SK-N-SH treated with all-trans-retinoic acid at 6 μM for 48 hours (cell line): ENCODE data around the gene CFAP57.
A peak's percentile ranks its signal among the peaks of the same experiment; 100 is the strongest.

Experiments used
- ATAC-seq: fragments of 200-7000 bp; cut with Tn5 transposase; 3 replicates; pipeline ENCODE4 v1.9.1; 2020; ENCODE audit warnings: mild to moderate bottlenecking, moderate library complexity
- ARNTL ChIP-seq: fragments of 450-650 bp; formaldehyde crosslinking; IDR thresholded peaks from 2 replicates; pipeline ENCODE4 v1.5.0; 2020; ENCODE audit warnings: low read depth, mild to moderate bottlenecking, moderate library complexity, borderline replicate concordance
- BACH2 ChIP-seq: fragments of 250-450 bp; sonication (Bioruptor Pico); IDR thresholded peaks from 2 replicates; pipeline ENCODE4 v1.9.0; 2021; ENCODE audit warnings: mild to moderate bottlenecking, borderline replicate concordance
- CREB5 ChIP-seq: fragments of 250-450 bp; sonication (Bioruptor Pico); IDR thresholded peaks from 2 replicates; pipeline ENCODE4 v1.5.1; 2020; ENCODE audit warnings: low read depth, mild to moderate bottlenecking, moderate library complexity
- CSDC2 ChIP-seq: fragments of 250-450 bp; sonication (Bioruptor Pico); IDR thresholded peaks from 2 replicates; pipeline ENCODE4 v1.5.0; 2020; ENCODE audit warnings: mild to moderate bottlenecking, moderate library complexity
- ESRRG ChIP-seq: fragments of 250-450 bp; sonication (Bioruptor Pico); IDR thresholded peaks from 2 replicates; pipeline ENCODE4 v1.6.1; 2021; ENCODE audit warnings: mild to moderate bottlenecking
- GLIS3 ChIP-seq: fragments of 250-450 bp; sonication (Bioruptor Pico); IDR thresholded peaks from 2 replicates; pipeline ENCODE4 v1.5.0; 2020; ENCODE audit warnings: mild to moderate bottlenecking, moderate library complexity
- OSR1 ChIP-seq: fragments of 250-450 bp; sonication (Bioruptor Pico); IDR thresholded peaks from 2 replicates; pipeline ENCODE4 v1.8.0; 2022; ENCODE audit warnings: moderate library complexity, mild to moderate bottlenecking, inconsistent platforms
- PATZ1 ChIP-seq: fragments of 250-450 bp; sonication (Bioruptor Pico); IDR thresholded peaks from 2 replicates; pipeline ENCODE4 v1.8.0; 2020; ENCODE audit warnings: mild to moderate bottlenecking, moderate library complexity, borderline replicate concordance
- POU6F1 ChIP-seq: fragments of 250-450 bp; sonication (Bioruptor Pico); IDR thresholded peaks from 2 replicates; pipeline ENCODE4 v1.8.0; 2021; ENCODE audit warnings: low read depth, mild to moderate bottlenecking, moderate library complexity, borderline replicate concordance
- RARB ChIP-seq: fragments of 250-450 bp; sonication (Bioruptor Pico); IDR thresholded peaks from 2 replicates; pipeline ENCODE4 v1.8.0; 2021; ENCODE audit warnings: mild to moderate bottlenecking, moderate library complexity
- SNAI2 ChIP-seq: fragments of 250-450 bp; sonication (Bioruptor Pico); IDR thresholded peaks from 2 replicates; pipeline ENCODE4 v1.5.0; 2020; ENCODE audit warnings: mild to moderate bottlenecking, moderate library complexity
- TCF4 ChIP-seq: fragments of 250-450 bp; sonication (Bioruptor Pico); IDR thresholded peaks from 2 replicates; pipeline ENCODE4 v1.8.0; 2021; ENCODE audit warnings: mild to moderate bottlenecking, moderate library complexity, borderline replicate concordance
- TOX ChIP-seq: fragments of 250-450 bp; sonication (Bioruptor Pico); IDR thresholded peaks from 2 replicates; pipeline ENCODE4 v1.8.0; 2021; ENCODE audit warnings: mild to moderate bottlenecking, moderate library complexity, borderline replicate concordance
- TSHZ2 ChIP-seq: fragments of 250-450 bp; sonication (Bioruptor Pico); IDR thresholded peaks from 2 replicates; pipeline ENCODE4 v1.5.0; 2020; ENCODE audit warnings: mild to moderate bottlenecking, moderate library complexity
- ZC3H10 ChIP-seq: fragments of 250-450 bp; sonication (Bioruptor Pico); IDR thresholded peaks from 2 replicates; pipeline ENCODE4 v1.5.1; 2021; ENCODE audit warnings: mild to moderate bottlenecking, moderate library complexity
- ZFP3 ChIP-seq: fragments of 250-450 bp; sonication (Bioruptor Pico); IDR thresholded peaks from 2 replicates; pipeline ENCODE4 v1.5.0; 2020; ENCODE audit warnings: mild to moderate bottlenecking, moderate library complexity
- ZFP30 ChIP-seq: fragments of 450-650 bp; formaldehyde crosslinking; IDR thresholded peaks from 2 replicates; pipeline ENCODE4 v1.5.0; 2022; ENCODE audit warnings: mild to moderate bottlenecking, moderate library complexity
- ZNF70 ChIP-seq: fragments of 450-650 bp; formaldehyde crosslinking; IDR thresholded peaks from 2 replicates; pipeline ENCODE4 v1.5.0; 2020; ENCODE audit warnings: mild to moderate bottlenecking, moderate library complexity
- ZNF8 ChIP-seq: fragments of 450-650 bp; formaldehyde crosslinking; IDR thresholded peaks from 2 replicates; pipeline ENCODE4 v1.5.0; 2020; ENCODE audit warnings: mild to moderate bottlenecking, moderate library complexity

The CFAP57 gene

GRCh38 chr1:43171876-43172526 lies at the start of gene CFAP57, which contains the start of gene EBNA1BP2:
Gene CFAP57 (plus strand): TSS chr1:43172330. CDS start chr1:43172754, 424 bp downstream.
Gene EBNA1BP2 (minus strand): TSS chr1:43172290. CDS start chr1:43172118, 172 bp downstream.
- TF ChIP-seq ZNF70 (no peak), ARNTL (CRISPR knock-in tag) (no peak), ZFP30 (no peak), CREB5 (CRISPR knock-in tag) (no peak), ZC3H10 (CRISPR knock-in tag) (no peak), SNAI2 (CRISPR knock-in tag) (no peak)
- peak; percentile 96 for ATAC-seq

- TF ChIP-seq TCF4 (CRISPR knock-in tag) (no peak), OSR1 (no peak)
- TF ChIP-seq, all 23 proteins: peak for 0
- no peak for ATAC-seq
These were observed 49.1 kb upstream of the CFAP57 start for GRCh38 chr1:43123031-43123430.

GRCh38 chr1:43128816-43129215 lies 43.3 kb upstream of the CFAP57 start:
- no peak for ATAC-seq

More at GRCh38 chr1:43128816-43129215, 43.3 kb upstream of the CFAP57 start:
- TF ChIP-seq GLIS3 (no peak), ZFP3 (CRISPR knock-in tag) (no peak), TOX (CRISPR knock-in tag) (no peak), POU6F1 (CRISPR knock-in tag) (no peak), BACH2 (CRISPR knock-in tag) (no peak), TSHZ2 (CRISPR knock-in tag) (no peak), ZNF8 (CRISPR knock-in tag) (no peak), TCF4 (CRISPR knock-in tag) (no peak), CSDC2 (CRISPR knock-in tag) (no peak), PATZ1 (no peak), RARB (CRISPR knock-in tag) (no peak), SNAI2 (CRISPR knock-in tag) (no peak), ZFP30 (no peak), ESRRG (CRISPR knock-in tag) (no peak)
